Measurements from ENCODE around the gene ANKS1B.

ANKS1B gene

DNA sequence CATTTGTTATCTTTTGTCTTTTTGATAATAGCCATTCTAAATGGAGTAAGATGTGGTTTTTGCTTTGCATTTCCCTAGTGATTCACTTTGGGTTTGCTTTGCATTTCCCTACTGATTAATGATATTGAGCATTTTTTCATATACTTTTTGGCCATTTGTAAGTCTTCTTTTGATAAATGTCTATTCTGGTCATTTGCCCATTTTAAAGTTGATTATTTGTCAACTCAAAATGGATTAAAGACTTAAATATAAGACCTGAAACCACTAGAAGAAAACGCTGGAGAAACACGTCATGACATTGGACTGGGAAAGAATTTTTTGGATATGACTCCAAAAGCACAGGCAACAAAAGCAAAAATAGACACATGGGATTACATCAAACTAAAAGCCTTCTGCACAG lies 1191.6 kb downstream of the ANKS1B start:
- no peak for TF ChIP-seq CTCF (conservative IDR thresholded peaks at IDR 0.05; ENCODE audit: control insufficient read depth, insufficient read depth, low read depth, low read length)
- H3K4me3 ChIP-seq (ENCODE audit: control insufficient read depth, low read depth, low read length), result no peak overlapping the region
- no peak for DNase-seq (ENCODE audit: low read depth)

GRCh38 chr12:98791406-98791805 lies 1193.3 kb downstream of the ANKS1B start:
- no peak for DNase-seq (ENCODE audit: low read depth)
- H3K4me3 ChIP-seq (ENCODE audit: control insufficient read depth, low read depth, low read length), result no peak overlapping the region
- TF ChIP-seq CTCF (conservative IDR thresholded peaks at IDR 0.05; ENCODE audit: control insufficient read depth, insufficient read depth, low read depth, low read length), result no peak

GRCh38 chr12:98788396-98788795 lies 1196.3 kb downstream of the ANKS1B start:
- no peak for TF ChIP-seq CTCF (conservative IDR thresholded peaks at IDR 0.05; ENCODE audit: control insufficient read depth, insufficient read depth, low read depth, low read length)
- H3K4me3 ChIP-seq (ENCODE audit: control insufficient read depth, low read depth, low read length), result no peak overlapping the region
- no peak for DNase-seq (ENCODE audit: low read depth)

GRCh38 chr12:98786653-98787052 lies 1198.1 kb downstream of the ANKS1B start:
- TF ChIP-seq CTCF (conservative IDR thresholded peaks at IDR 0.05; ENCODE audit: control insufficient read depth, insufficient read depth, low read depth, low read length), result no peak
- no peak for DNase-seq (ENCODE audit: low read depth)
- H3K4me3 ChIP-seq (ENCODE audit: control insufficient read depth, low read depth, low read length), result no peak overlapping the region

DNA sequence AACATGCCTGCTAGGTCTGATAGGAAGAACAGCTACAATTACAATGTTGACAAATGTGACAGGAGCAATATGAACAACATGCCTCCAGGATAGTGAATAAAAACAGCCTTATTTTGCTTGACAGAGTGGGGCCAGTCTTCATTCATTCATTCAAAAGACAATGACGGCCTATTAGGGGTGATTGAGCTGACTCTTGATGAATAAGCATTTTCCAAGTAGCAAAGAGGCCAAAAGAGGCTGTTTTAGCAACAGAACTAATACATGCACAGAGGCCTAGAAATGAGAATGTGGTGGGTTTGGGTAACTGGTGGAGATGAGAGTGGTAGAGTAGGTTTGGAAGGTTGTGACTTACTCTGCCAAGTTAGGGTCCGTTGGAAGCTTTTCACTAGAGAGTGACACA lies 1201.3 kb downstream of the ANKS1B start:
- H3K4me3 ChIP-seq (ENCODE audit: control insufficient read depth, low read depth, low read length), result no peak overlapping the region
- no peak for TF ChIP-seq CTCF (conservative IDR thresholded peaks at IDR 0.05; ENCODE audit: control insufficient read depth, insufficient read depth, low read depth, low read length)
- no peak for DNase-seq (ENCODE audit: low read depth)

GRCh38 chr12:98780261-98780660 lies 1204.5 kb downstream of the ANKS1B start:
- DNase-seq (ENCODE audit: low read depth), result no peak
- no peak for TF ChIP-seq CTCF (conservative IDR thresholded peaks at IDR 0.05; ENCODE audit: control insufficient read depth, insufficient read depth, low read depth, low read length)
- no peak overlapping the region for H3K4me3 ChIP-seq (ENCODE audit: control insufficient read depth, low read depth, low read length)

DNA sequence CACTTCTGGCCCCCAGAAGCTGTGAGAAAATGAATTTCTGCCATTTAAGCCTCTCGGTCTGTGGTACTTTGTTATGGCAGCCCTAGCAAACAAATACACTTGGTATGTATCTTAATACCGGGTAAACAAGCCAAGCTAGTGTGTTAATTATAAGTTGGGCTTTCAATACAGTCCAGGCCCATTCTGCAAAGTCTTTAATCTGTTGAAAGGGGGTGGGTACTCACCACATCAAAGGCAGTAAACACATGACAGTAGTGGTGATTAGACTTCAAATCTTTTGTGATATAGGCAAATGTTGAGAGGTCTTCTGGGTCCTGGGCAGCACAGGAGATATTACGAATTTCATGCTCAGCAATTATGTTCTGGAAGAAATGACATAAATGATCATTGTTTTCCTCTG lies 1211.9 kb downstream of the ANKS1B start:
- no peak for DNase-seq (ENCODE audit: low read depth)
- no peak overlapping the region for H3K4me3 ChIP-seq (ENCODE audit: control insufficient read depth, low read depth, low read length)
- TF ChIP-seq CTCF (conservative IDR thresholded peaks at IDR 0.05; ENCODE audit: control insufficient read depth, insufficient read depth, low read depth, low read length), result no peak

All from fibroblast of mammary gland (primary cell).